ENCODE data around the gene ADIG.

ADIG gene

DNA sequence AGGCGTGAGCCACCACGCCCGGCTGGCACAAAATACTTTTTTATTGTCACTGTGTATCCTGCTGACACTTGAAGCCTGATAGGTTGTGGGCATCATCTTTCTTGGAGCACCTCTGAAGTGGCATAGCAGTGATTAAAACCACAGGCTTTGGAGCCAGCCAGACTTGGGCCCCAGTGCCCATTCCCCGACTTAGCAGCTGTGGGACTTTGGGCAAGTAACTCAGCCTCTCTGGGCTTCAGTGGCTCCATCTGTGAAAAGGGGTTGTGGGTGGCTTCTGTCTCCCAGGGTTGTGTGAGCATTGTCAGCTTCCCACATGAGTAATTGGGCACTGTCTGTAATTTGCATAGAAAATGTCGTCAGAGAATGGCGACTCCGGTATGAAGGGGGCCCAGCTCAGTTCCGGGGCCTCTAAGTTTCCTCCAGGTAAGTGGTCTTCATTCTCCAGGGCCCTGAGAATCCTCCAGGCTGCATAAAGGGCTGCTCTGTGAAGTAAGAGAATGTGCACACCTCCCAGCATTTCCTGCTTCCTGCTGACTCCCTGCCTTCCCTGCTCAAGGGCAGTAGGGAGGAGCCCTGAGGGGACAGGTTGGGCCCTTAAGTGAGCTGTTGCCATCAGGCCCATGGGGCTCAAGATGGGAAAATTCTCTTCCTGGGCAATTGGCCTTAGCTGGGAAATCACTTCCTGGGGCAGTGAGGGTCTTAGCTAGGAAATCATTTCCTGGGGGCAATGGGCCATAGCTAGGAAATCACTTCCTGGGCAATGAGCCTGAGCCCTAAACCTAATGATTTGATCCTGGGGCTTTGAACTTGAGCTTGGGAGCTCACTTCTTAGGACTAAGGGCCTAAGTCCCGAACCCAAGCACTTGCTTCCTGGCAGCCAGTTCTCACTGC is 47.8 kb downstream of the ADIG start:
- DNase-seq (ENCODE audit: insufficient read length, low spot score): no peak

DNA sequence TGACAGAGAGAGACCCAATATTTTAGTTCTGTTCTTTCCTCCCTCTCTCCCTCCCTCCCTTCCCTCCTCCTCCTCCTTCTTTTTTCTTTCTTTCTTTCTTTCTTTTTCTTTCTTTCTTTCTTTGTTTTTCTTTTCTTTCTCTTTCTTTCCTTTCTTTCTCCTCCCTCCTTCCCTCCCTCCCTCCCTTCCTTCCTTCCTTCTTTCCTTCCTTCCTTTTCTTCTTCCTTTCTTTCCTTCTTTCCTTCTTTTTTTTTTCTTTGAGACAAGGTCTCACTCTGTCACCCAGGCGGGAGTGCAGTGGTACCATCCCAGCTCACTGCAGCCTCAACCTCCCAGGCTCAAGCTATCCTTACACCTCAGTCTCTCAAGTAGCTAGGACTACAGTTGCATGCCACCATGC is 49.0 kb downstream of the ADIG start:
- FAIRE-seq (no peak), DNase-seq (ENCODE audit: insufficient read length, low spot score) (no peak)

More for the DNA sequence above, 47.8 kb downstream of the ADIG start:
- FAIRE-seq: no peak

DNA sequence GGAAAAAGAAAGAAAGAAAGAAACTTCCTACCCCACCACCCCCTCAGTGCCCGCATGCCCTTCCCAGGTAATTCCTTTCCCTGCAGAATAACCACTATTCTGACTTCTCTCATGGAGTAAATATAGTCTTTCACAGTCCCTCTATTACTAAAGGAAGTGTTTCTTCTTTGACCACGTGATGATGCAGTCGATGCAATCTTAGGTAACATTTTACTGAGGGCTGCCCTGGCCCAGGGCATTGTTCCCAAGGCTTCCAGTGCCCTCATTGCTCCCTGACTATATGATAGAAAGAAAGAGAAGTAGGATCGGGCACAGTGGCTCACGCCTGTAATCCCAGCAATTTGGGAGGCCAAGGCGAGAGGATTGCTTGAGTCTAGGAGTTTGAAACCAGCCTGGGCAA is 49.7 kb downstream of the ADIG start:
- FAIRE-seq (no peak), DNase-seq (ENCODE audit: insufficient read length, low spot score) (no peak)

GRCh38 chr20:38631155-38632022 is 50.4 kb downstream of the ADIG start:
- no peak for FAIRE-seq
- no peak for DNase-seq (ENCODE audit: insufficient read length, low spot score)

DNA sequence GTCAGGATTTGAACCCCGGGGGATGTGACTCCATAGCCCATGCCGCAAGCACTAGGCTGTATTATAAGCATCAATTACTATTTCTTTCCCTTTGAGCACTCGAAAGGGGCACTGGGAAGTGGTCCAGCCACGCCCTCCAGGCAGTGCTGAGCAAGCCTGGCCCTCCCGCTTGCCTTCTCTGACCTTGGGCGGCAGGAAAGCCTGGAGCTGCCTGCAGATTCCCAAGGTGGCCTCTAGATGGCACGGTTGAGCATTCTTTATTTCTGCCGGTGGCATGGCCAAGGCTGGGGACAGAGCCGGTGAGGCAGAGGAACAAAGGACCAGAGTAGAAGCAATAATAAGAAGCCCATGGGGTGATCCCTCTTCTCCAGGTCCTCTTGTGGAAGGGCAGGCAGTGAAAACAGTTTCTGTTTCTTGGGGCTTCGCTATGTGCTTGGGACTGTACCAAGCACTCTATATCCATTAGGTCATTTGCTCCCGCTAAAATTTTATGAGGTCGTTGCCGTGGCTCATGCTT is 52.6 kb downstream of the ADIG start:
- peak; percentile 95 for FAIRE-seq
- DNase-seq (ENCODE audit: insufficient read length, low spot score): peak; percentile 84

DNA sequence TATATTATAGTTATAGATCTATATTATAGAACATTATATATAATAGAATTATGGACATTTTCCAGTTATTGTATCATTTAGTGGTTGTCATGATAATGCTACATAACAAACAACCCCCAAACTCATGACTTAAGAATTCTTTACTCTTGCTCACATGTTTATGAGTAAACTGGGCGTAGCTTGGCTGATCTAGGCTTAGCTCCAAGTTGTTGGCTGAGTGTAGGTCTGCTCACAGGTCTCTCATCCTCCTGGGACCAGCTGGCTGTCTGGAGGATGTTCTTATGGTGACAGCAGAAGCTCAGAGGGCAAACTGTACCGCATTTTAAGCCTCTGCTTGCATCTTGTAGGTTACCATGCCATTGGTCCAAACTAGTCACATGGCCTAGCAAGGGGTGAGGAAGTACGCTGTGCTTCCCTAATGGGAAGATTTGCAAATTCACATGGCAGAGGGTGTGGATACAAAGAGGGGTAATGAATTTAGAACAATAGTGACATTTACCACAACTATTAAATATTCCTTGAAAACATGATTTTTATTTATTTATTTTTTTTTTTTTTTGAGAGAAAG is 54.8 kb downstream of the ADIG start:
- no peak for DNase-seq (ENCODE audit: insufficient read length, low spot score)
- no peak for FAIRE-seq

Data from GM19239 (cell line).